HG02678 (cell line): ENCODE data around the gene CDC40.
A peak's percentile ranks its signal among the peaks of the same experiment; 100 is the strongest.
"Not testable (repeated sequence)": the region's sequence is repeated elsewhere in the genome, so short reads cannot be mapped to it uniquely, and the experiment has no call there.

ENCODE experiments used
- ATAC-seq: cut with Tn5 transposase; IDR thresholded peaks from one replicate; pipeline ENCODE4 v1.9.1; 2021; ENCODE audit warnings: mild to moderate bottlenecking, moderate library complexity; ENCODE audit not compliant: unreplicated experiment

The CDC40 gene

DNA sequence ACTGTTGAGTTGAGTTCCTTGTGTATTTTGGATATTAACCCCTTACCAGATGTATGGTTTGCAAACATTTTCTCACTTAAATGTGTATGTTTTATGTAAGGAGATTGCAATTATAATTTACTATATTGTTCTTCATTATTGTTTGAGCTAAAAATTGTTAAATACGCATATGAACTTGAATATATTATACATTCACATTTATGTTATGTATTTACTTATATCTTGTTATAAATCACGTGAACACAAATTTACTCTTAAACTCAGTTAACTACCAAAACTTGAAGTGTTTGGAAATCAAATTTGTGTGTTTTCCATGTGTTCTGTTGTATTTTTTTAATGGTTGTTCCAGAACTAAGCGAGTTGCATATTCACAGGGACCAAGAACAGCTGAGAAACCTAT, 18.3 kb downstream of the CDC40 start:
- ATAC-seq: no peak

DNA sequence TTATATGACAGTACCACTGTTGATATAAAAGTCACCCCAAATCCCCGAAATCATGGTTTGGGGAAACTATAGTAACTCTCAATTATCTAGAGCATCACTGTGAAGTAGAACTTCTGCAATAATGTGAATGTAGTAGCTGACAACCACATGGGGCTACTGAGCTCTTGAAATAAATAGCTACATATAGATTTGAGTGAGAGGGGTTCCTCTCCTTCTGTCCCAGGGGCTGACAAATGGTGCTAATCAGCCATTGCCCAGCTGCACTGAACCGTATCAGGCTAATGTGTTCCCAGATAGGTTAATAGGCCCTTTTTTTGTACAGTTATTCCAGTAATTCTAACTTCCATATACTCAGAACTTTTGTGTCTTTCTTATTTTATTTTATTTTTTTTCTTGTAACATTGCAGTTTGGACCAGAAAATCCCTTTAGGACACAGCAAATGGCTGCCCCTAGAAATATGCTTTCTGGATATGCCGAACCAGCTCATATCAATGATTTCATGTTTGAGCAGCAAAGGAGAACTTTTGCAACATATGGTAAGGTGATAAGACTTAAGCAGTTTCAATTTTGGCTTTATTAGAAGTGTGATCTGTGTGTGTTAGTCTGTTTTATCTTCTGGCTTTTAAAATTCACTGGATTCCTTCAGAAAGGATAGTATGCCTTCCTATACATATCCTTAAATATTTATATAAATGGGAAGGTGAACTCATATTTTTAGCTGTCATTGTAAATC, 21.1 kb downstream of the CDC40 start:
- no peak for ATAC-seq

DNA sequence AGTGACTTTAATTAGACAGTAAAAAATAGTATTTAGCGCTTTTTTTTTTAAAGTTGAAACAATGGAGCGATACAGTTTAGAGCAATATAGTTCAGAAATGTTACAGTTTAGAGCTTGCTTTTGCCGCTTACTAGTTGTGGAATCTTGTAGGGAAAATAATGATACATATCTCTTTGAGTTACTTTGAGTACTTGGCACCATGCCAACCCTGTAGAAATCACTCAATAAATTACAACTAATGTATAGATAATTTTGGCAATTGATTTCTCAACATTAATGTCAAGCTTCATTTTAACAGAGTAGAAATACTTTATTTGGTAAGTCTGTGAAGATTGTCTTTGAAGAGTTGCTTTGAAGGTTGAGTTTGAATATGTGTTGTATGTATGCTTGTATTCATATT, 27.4 kb downstream of the CDC40 start:
- no peak for ATAC-seq

DNA sequence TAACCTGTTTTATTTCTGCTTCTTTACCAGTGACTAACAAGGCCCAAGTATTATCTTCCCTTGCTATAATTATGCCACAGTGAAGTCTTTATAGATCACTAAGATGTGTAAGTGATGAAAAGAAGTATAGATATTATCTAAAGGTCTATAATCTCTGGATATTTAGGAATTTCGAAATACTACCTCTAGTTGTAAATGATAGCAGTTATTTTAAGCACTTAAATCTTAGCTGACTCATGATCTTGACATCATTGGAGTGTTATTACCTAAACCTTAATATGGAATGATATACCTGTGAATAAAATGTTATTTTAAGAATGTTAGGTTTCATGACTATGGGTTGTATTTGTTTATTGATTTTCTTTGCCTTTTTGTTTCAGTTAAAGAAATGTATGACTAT, 31.5 kb downstream of the CDC40 start:
- no peak for ATAC-seq

DNA sequence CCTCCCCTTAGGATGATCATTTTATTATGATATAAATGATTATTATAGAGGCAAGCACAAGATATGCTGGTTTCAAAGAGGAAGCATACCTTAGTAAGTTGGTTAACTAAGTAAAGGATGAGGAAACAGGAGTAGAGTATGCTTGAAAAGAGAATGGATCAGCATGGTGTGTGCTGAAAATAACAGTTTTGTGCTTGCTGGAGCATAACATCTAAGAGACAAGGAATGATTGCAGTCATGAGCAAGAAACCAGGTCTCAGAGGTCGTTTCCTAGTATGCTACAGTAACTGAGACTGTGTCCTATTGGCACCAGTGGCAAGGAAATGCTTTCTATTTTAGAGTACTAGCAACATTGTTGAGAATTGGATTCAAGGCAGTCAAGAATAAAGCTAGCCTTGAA, 34.1 kb downstream of the CDC40 start:
- ATAC-seq: no peak

DNA sequence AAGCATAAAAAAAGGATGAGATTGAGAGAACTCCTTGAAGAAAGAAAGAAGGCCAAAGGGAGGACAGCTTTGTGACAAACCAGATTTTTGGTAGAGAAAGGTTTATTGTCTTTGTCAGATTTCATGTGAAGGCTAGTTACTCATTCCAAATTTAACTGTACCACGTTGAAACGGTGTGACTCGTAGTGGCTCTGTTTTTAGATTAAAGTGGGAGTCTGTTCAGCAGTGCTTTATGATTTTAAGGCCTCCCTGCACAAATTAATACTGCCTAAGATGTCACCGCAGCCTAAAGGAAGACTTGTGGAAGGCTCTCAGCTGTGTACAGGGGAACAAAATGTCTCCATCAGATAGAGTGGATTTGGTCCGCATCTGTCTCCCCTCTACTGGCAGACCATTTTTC, 35.9 kb downstream of the CDC40 start:
- ATAC-seq: no peak

DNA sequence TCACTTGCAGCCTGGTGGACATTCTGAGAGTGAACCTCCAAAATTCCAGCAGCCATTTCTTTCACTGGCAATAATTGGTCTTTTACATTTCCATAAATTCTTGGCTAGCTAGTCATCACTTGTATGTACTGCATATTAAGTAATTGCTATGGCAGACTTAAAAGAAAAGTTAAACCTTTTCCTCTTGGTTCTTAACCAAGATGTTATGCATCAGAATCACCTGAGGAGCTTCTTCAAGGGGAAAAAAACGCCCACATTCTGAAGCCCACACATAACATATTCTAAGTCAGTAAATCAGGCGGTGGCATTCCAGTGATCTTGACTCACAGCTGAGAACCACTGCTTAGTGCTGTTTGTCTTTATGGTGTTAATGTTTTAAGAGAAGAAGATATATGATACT, 37.0 kb downstream of the CDC40 start:
- ATAC-seq: no peak

DNA sequence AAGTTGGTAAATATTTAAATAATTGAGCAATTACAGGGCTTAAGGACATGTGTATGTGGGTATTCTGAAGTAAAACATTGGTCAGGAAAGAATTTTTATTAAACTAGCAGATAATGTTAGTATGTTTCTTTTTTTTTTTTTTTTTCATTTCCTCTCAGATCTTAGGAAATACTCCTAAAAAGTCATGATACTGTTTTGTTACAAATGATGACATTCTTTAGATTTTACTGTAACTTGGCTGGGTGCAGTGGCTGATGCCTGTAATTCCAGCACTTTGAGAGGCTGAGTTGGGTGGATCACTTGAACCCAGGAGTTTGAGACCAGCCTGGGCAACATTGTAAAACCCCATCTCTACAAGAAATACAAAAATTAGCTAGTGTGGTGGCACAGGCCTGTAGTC, 41.5 kb downstream of the CDC40 start:
- no peak for ATAC-seq

DNA sequence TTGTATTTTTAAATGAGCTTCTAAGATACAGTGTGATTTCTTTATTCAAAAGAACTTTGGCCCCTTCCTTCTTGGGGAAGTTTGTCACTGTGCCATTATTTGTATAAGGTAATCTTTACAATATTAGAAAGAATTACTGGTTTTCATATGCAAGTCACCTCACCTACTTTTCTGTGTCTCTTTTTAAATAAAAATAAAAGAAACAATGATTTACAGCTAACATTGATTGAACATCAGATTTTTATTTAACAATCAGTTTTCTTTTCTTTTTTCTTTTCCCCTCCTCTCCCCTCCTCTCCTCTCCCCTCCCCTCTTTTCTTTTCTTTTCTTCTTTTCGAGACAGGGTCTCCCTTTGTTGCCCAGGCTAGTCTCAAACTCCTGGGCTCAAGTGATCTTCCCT, 46.0 kb downstream of the CDC40 start:
- no peak for ATAC-seq

DNA sequence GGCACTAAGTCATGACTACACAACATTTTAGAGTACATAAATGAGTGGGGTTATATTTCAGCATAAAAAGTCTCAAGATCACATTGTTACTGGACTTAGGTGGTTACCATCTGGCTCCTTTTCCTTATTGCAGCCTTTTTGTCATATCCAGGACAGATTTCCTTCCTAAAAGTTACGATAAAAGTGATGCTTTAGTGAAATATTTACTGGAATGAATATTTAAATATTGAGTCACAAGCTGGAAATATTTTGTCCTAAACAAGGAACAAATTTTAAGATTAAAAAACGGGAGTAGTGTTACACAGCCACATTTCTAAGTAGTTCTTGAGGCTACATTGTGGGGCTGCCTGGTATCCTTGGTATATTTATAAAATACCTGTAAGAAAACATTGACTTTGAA, 52.2 kb downstream of the CDC40 start:
- no peak for ATAC-seq

DNA sequence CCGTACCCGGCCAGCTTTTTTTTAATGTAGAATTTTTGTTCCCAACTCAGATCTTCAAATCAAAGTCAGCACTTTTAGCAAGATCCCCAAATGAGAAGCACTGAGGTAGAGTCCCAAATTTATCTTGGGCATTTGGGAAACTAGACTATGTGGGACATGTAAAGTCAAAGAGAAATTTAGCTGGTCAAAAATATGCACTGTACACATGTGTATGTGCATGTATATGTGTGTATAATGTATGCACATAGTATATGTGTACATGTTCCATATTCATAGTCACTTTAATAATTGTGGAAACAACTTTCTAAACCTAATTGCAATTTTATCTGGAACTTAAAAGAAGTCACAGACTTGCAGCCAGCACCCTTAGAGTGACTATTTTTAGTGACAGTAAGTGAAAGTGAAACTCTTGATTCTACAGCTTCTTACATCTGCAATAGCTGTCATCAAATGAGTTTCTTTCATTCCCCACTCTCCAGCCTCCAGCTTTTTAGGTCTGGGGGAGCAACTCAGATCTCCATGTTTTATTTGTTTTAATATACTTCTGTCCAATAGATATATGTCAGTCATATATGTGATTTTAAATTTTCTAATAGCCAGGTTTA, 53.6 kb downstream of the CDC40 start:
- ATAC-seq: peak; percentile 99

DNA sequence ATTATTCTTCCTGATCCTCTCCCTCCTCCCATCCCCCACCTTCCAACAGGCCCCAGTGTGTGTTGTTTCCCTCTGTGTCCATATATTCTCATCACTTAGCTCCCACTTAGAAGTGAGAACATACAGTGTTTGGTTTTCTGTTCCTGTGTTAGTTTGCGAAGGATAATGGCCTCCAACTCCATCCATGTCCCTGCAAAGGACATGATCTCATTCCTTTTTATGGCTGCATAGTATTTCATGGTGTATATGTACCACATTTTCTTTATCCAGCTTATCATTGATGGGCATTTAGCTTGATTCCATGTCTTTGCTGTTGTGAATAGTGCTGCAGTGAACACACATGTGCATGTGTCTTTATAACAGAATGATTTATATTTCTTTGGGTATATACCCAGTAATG, 55.8 kb downstream of the CDC40 start:
- ATAC-seq: not testable (repeated sequence)

DNA sequence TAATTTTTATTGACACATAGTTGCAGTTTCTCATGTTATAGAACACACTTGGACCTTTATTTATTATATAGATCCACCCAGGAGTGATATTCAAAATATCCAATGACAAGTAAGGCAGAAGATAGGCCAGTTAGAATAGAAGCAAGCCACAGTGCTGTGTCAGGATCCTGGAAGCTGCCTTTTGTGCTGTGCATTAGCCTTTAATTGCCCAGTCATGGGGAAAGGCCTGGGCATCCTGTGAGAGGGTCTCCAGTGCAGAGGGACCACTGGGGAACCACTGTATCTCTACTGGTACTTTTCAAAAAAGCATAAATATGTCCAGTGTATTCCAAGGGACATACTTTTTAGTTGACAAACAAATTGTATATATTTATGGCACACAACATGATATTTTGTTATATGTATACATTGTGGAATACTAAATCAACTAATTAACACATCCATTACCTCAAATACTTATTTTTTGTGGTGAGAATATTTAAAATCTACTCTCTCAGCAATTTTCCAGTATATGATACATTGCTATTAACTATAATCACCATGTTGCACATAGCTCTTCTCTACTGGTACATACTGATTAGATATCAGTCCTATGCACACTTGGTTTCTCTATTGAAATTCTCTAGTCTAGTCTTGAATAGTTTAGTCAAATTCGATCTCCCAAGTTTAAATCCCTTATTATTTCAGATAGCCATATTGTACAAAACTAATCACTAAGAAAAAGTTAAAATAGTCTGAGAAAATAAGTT, 59.5 kb downstream of the CDC40 start:
- ATAC-seq: no peak

DNA sequence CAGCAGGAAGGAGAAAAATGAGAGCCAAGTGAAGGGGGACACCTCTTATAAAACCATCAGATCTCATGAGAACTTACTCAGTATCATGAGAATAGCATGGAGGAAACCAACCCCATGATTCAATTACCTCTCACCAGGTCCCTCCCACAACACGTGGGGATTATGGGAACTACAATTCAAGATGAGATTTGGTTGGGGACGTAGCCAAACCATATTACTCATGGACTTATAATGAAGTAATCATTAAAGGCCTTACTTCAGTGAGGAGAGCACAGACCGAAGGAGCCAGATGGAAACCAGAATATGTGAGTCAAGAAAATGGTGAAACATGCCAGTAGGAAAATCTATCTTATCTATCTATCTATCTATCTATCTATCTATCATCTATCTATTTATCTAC, 64.4 kb downstream of the CDC40 start:
- not testable (repeated sequence) for ATAC-seq

DNA sequence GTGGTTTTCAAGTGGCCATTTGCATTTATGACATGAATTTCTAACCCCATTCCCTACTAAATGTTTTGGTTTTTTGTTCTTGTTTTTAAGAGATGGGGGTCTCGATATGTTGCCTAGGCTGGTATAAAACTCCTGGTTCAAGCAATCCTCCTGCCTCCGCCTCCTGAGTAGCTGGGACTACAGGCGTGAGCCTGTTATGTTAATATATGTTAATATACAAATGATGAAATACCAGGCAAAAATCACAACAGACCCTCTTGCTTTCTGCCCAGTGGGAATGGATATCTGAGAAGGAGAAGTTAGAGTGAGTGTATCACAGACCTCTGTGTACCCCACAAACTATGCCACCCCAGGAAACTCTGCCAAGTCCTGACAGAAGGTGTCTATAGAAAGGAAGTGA, 66.2 kb downstream of the CDC40 start:
- no peak for ATAC-seq

DNA sequence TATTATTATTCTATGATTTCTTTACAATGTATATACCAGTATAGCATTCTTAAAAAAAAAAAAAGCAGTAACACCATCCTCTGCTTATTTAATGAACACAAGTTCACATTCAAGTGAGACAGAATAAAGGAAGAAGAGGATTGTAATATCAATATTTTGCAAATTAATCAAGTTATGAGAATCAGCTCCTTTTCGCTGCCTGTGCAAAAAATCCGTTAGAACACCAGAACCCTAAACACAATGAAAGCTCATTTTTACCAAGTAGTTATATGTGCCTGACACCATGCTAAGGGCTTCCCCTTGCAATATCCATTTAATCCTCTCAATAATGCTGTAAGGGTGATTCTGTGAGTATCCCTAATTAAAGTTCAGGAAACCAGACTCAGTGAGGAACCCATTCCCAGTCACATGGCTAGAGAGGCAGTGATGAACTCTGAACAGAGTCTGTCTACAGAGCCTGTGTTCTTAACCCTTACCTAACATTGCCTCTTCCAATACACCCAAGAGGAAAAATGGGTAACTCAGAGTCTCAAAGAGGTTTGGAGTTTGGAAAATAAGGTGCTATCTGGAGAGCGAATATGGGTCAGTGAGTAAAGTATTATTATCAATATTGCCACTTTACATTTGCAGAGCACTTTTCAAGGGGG, 66.8 kb downstream of the CDC40 start:
- no peak for ATAC-seq

DNA sequence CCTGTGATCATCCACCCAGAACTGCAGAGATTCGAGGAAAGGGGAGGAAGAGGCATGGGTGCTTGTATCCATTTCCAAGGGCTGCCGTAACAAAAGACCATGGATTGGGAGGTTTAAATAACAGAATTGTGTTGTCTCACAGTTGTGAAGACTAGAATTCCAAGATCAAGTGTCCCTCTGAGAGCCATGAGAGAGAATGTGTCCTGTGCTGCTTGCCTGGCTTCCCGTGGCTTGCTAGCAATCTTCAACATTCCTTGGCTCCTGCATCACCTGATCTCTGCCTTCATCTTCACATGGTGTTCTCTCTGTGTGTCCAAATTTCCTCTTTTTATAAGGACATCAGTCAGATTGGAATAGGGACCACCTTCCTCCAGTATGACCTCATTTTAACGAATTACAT, 69.8 kb downstream of the CDC40 start:
- ATAC-seq: no peak

DNA sequence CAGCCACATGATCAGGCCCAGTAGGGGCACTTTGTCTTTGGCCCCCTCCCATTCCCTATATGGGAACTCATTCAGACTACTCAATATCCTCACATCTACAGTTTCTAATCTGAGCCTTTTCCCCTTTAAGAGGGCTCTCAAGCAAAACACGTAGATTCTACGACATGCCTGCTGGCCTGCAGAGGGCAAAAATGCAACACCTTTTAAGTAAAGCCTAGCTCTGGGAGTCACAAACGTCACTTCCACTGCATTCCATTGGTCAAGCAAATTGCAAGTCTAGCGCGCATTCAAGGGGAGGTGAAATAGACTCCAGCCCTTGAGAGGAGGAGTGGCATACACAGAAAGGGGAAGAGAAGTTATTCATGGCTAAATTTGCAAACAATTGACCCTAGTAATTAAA, 70.6 kb downstream of the CDC40 start:
- ATAC-seq: no peak

DNA sequence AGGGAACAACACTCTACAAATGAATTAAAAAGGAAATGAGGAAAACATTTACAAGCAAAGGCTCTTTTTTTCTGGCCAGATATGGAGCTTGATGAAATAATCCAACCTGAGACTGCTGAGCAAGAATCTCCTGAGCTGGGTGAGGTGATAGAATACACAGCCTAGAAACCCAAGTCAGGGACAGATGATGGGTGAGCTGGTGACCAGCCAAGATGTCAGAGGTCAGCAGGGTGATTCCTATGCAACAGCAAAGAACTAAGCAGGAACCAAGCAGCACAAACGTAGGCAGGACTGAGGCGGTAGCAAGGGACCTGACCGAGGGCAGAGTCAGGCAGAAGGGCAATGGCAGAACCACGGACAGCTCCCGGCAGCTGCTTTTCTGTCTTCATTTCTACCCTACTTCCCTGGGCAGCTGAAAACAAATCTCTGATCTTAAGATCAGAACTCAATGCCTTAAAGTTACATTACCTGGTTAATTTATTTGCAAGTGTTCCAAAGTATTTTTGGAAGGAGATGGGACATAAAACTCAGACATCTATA, 75.1 kb downstream of the CDC40 start:
- no peak for ATAC-seq

DNA sequence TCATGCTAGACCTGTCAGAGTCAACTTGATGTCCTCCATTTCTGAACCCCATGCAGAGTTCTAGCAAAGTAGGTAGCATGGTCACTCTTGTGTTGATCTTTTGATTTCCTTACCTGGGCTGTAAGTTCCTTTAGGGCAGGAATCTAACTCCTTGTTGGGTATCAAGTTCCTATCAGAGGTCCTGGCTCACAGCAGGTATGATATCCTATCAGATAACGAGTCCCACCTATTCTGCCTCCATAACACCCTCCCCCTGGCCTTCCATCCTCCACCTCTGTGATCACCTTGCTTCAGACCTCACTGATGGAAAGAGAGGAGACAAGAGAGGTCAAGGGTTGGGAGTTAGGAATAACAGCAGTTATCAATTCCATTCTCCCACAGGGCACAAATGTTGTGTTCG, 76.1 kb downstream of the CDC40 start:
- ATAC-seq: no peak

DNA sequence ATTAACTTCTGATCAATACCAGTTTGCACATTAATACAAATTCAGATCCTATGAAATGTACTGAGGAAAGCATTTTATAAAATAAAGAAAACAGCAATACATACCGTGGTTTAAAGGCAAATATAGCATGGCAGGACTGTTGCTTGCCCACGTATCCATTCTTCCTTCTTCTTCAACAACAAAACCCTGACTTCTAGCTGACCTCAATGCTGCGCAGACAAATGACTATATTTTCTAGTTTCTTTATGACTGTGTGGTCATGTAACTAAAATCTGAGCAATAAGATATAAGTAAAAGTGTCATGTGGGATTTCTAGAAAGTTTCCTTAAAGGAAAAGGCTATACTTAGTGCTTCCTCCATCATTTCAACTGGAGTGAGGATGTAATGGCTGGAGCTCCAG, 85.0 kb downstream of the CDC40 start:
- no peak for ATAC-seq

DNA sequence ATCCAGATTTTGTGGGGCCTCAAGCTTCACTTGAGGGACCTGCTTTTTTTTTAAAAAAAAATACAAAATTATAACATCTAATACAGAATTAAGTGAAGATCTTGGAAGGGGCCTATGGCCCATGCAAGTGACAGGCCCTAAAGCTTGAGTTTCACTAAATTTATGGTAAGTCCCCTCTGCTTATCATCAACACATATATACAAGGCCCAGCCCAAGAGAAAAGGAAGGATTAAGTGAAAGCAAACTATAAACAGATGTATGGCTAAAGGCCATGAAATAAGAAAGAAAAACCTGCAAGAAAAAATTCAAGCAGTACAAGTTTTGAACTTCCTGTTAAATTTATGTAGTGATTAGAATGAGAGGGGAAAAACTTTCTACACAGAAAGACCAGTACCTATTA, 86.8 kb downstream of the CDC40 start:
- ATAC-seq: no peak
